DMS 273 (cell line): Measurements from ENCODE around the gene MDGA2.
A peak's percentile ranks its signal among the peaks of the same experiment; 100 is the strongest.
"Not testable (repeated sequence)": the region's sequence is repeated elsewhere in the genome, so short reads cannot be mapped to it uniquely, and the experiment has no call there.

Experiments
- DNase-seq: peaks from one replicate; lab custom pipeline; 2025; ENCODE audit not compliant: unreplicated experiment; lab: John Stamatoyannopoulos, UW

The MDGA2 gene

GRCh38 chr14:47626151-47627035 lies 49.0 kb downstream of the MDGA2 start:
- no peak for DNase-seq

GRCh38 chr14:47624126-47624525 lies 51.3 kb downstream of the MDGA2 start:
- not testable (repeated sequence) for DNase-seq

- DNase-seq: no peak
These were observed 56.0 kb downstream of the MDGA2 start for GRCh38 chr14:47619392-47619791.

GRCh38 chr14:47606566-47606965 lies 68.8 kb downstream of the MDGA2 start:
- DNase-seq: no peak

GRCh38 chr14:47596860-47597259 lies 78.5 kb downstream of the MDGA2 start:
- no peak for DNase-seq

GRCh38 chr14:47596232-47596631 lies 79.2 kb downstream of the MDGA2 start:
- DNase-seq: no peak

- DNase-seq: no peak
These were observed 79.9 kb downstream of the MDGA2 start for GRCh38 chr14:47595552-47595951.

- DNase-seq: no peak
These were observed 84.5 kb downstream of the MDGA2 start for GRCh38 chr14:47590767-47591495.

- DNase-seq: no peak
These were observed 90.0 kb downstream of the MDGA2 start for GRCh38 chr14:47585447-47585846.

- no peak for DNase-seq
These were observed 108.1 kb downstream of the MDGA2 start for GRCh38 chr14:47567273-47567672.

- no peak for DNase-seq
These were observed 117.5 kb downstream of the MDGA2 start for GRCh38 chr14:47557894-47558293.

- no peak for DNase-seq
These were observed 120.1 kb downstream of the MDGA2 start for GRCh38 chr14:47555333-47555732.

GRCh38 chr14:47549886-47550285 lies 125.5 kb downstream of the MDGA2 start:
- DNase-seq: no peak

GRCh38 chr14:47543459-47543858 lies 131.9 kb downstream of the MDGA2 start:
- no peak for DNase-seq

- no peak for DNase-seq
These were observed 133.7 kb downstream of the MDGA2 start for GRCh38 chr14:47541662-47542061.

- peak; percentile 29 for DNase-seq
These were observed 136.4 kb downstream of the MDGA2 start for GRCh38 chr14:47539031-47539461.

- no peak for DNase-seq
These were observed 139.1 kb downstream of the MDGA2 start for GRCh38 chr14:47536341-47536740.

GRCh38 chr14:47526591-47527244 lies 148.7 kb downstream of the MDGA2 start:
- no peak for DNase-seq

GRCh38 chr14:47524524-47524923 lies 150.9 kb downstream of the MDGA2 start:
- DNase-seq: no peak

GRCh38 chr14:47520382-47520781 lies 155.0 kb downstream of the MDGA2 start:
- no peak for DNase-seq

GRCh38 chr14:47511829-47512228 lies 163.6 kb downstream of the MDGA2 start:
- no peak for DNase-seq

GRCh38 chr14:47509957-47510356 lies 165.4 kb downstream of the MDGA2 start:
- DNase-seq: no peak
